CMK (cell line): ENCODE results near the gene COP1.
"Not testable (repeated sequence)": the region's sequence is repeated elsewhere in the genome, so short reads cannot be mapped to it uniquely, and the experiment has no call there.

Source experiments
- DNase-seq: peaks from one replicate; pipeline ENCODE4 v3.0.0-alpha.2; 2010; ENCODE audit warnings: low read depth

The COP1 gene

DNA sequence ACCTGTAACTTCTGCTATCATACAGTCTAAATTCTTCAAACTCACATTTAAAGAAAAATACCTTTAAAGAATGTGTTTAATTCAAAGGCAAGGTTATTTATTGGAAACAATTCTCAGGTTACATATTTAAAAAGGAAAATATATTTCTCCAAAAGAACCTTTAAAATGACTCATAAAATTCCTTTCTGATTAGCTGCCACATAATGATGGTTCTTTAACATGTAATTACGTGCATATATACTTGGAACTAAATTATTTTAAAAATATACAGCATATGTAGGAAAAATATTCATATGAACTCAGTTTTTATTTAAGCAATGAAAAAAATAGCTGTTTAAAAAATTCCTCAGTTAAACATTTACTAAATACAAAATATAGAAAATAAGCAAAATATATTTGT lies 173.6 kb downstream of the COP1 start:
- no peak for DNase-seq

DNA sequence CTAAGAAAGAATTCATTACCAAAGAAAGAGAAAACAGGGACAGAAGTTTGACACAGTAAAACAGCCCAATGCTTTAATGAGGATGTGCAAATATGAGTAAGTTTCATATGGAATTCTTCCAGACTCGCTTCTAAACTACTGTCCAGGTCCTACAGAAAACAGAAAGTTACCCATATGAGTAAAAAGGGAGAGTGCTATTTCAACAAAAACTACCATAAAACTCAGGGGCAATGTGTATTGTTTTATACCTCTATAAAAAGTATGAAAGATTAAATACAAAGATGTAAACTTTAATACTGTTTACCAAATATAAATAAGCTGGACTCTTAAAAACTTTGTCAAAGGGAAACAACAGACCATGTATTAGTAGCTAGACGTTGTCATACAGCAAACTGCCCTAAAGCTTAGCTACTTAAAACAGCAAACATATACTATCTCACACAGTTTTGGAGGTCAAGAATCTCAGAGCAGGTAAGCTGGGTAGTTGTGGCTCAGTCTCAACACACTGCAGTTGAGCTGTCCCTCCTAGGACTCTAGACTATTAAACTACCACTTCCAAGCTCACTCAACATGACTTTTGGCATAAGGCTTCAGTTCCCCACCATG lies 174.9 kb downstream of the COP1 start:
- no peak for DNase-seq

- DNase-seq: no peak
Observed at GRCh38 chr1:176029609-176030008, 177.5 kb downstream of the COP1 start.

- no peak for DNase-seq
Observed at GRCh38 chr1:176029155-176029554, 177.9 kb downstream of the COP1 start.

DNA sequence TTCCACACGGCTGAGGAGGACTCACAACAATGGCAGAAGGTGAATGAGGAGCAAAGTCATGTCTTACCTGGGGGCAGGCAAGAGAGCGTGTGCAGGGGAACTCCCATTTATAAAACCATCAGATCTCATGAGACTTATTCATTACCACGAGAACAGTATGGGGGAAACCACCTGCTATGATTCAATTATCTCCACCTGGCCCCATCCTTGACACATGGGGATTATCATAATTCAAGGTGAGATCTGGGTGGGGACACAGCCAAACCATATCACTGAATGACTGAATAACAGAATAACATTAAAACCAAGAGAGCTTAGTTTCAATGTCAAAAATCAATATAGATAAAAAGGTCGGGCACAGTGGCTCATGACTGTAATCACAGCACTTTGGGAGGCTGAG lies 179.2 kb downstream of the COP1 start:
- DNase-seq: not testable (repeated sequence)

DNA sequence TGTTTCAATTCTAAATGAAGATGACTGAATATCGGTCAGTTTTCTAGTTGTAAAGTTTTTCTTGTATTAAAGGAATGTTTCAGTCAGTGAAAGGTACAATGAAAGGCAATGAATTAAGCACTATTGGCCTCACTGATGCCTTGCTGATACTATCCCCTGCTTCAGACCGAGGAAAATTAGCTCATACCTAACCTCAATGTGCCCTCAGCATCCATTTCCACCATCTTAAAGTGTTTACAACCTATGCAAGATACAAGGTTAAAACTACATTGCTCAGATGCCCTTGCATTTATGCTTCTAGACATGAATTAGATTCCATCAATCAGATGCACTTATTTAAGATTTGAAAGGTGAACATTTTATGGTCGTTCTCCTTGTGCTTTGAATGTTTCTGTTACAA lies 184.5 kb downstream of the COP1 start:
- DNase-seq: no peak

- no peak for DNase-seq
Observed at GRCh38 chr1:176017722-176018121, 189.4 kb downstream of the COP1 start.

DNA sequence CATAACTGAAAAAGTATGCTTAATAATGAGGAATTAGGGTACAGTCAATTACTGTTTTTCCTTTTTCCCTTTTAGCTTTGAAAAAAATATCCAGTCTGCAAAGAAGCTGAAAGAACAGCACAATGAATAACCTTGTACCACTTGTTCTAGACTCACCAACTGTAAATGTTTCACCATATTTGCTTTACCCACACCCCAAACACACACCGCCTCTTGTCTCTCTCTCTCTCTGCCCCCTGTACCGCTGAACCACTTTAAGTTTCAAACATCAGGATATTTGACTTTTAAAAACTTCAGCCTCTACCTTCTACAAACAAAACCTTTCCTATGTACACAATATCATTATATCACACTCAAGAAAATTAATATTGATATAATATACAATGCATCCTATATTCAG lies 197.1 kb downstream of the COP1 start:
- DNase-seq: no peak

DNA sequence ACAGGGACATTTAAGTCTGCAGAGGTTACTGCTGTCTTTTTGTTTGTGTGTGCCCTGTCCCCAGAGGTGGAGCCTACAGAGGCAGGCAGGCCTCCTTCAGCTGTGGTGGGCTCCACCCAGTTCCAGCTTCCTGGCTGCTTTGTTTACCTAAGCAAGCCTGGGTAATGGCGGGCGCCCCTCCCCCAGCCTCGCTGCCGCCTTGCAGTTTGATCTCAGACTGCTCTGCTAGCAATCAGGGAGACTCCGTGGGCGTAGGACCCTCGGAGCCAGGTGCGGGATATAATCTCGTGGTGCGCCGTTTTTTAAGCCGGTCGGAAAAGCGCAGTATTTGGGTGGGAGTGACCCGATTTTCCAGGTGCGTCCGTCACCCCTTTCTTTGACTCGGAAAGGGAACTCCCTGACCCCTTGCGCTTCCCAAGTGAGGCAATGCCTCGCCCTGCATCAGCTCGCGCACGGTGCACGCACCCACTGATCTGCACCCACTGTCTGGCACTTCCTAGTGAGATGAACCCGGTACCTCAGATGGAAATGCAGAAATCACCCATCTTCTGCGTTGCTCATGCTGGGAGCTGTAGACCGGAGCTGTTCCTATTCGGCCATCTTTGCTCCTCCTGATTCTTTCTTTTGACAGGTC lies 199.2 kb downstream of the COP1 start:
- not testable (repeated sequence) for DNase-seq

GRCh38 chr1:175994660-175995059 lies 212.4 kb downstream of the COP1 start:
- DNase-seq: not testable (repeated sequence)

DNA sequence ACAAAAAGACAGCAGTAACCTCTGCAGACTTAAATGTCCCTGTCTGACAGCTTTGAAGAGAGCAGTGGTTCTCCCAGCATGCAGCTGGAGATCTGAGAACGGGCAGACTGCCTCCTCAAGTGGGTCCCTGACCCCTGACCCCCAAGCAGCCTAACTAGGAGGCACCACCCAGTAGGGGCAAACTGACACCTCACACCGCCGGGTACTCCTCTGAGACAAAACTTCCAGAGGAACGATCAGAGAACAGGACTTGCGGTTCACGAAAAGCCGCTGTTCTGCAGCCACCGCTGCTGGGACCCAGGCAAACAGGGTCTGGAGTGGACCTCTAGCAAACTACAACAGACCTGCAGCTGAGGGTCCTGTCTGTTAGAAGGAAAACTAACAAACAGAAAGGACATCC lies 214.3 kb downstream of the COP1 start:
- not testable (repeated sequence) for DNase-seq

GRCh38 chr1:175992202-175992601 lies 214.9 kb downstream of the COP1 start:
- DNase-seq: not testable (repeated sequence)

GRCh38 chr1:175984813-175985212 lies 222.3 kb downstream of the COP1 start:
- DNase-seq: no peak

DNA sequence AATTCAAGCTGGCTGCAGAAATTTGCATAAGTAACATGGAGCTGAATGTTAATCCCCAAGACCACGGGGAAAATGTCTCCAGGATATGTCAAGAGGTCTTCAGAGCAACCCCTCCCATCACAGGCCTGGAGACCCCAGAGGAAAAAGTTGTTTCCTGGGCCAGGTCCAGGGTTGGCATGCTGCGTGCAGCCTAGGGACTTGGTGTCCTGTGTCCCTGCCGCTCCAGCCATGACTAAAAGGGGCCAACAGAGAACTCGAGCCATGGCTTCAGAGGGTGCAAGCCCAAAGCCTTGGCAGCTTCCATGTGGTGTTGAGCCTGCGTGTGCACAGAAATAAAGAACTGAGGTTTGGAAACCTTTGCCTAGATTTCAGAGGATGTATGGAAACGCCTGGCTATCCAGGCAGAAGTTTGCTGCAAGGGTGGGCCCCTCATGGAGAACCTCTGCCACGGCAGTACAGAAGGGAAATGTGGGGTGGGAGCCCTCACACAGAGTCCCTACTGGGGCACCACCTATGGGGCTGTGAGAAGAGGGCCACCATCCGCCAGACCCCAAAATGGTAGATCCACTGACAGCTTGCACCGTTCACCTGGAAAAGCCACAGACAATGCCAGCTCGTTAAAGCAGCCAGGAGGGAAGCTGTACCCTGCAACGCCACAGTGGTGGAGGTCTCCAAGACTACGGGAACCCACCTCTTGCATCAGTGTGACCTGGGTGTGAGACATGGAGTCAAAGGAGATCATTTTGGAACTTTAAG lies 222.9 kb downstream of the COP1 start:
- no peak for DNase-seq

DNA sequence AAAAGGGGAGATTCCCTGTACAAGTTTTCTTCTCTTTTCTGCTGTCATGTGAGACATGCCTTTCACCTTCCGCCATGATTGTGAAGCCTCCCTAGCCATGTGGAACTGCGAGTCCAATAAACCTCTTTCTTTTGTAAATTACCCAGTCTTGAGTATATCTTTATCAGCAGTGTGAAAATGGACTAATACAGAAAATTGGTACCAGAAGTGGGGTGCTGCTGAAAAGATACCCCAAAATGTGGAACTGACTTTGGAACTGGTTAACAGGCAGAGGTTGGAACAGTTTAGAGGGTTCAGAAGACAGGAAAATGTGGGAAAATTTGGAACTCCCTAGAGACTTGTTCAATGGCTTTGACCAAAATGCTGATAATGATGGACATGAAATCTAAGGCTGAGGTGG lies 223.7 kb downstream of the COP1 start:
- not testable (repeated sequence) for DNase-seq

DNA sequence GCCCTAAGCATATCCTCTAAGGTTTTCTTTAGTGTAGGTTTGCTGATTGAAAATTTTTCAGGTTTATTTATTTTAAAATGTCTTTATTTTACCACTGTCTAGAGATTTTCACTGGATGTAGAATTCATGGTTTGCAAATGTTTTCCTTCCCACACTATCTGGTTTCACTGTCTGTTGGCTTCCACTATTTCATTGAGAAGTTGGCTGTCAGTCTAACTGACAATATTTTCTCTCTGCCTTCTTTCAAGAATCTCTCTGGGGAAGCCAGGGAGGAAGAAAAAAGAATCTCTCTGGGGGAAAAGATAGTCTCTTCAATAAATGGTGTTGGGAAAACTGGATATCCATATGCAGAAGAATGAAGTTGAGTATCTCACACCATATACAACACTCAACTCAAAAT lies 226.0 kb downstream of the COP1 start:
- DNase-seq: no peak

GRCh38 chr1:175978926-175979325 lies 228.2 kb downstream of the COP1 start:
- no peak for DNase-seq

GRCh38 chr1:175978476-175978875 lies 228.6 kb downstream of the COP1 start:
- DNase-seq: no peak

DNA sequence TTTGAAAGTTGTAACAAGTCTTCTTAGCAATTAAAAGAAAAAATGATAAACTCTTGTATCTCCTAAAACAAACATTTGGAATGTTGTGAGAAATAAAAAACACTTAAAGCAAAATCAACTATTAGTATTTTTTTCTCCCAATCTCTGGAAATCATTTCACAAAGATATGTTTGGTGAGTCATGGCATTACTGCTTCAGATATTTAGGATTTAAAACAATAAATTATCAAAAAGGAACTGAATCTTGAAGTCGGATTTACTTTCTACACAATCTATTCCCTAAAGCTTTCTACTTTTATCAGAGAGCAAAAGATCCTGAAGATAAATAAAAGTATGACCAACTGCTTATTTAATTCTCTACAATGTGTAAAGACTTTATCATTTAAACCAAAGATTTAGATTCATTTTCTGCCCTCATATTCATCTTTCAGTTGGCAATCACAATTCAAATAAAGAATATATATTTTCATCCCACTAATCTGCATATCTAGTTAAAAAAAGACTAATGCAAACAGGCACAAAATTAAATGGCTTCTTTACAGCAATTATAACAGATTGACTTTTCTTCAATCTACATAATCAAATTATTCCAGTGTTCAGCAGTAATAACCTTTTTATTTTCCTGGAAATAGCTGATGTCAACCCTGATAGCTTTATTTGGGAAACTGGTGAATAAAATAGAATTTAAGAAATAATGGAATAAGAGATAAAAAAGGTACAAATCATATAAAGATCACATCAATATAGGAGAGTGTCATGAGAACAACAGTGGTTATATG lies 230.0 kb downstream of the COP1 start:
- no peak for DNase-seq

- no peak for DNase-seq
Observed at GRCh38 chr1:175969231-175969630, 237.9 kb downstream of the COP1 start.

GRCh38 chr1:175968486-175969172 lies 238.5 kb downstream of the COP1 start:
- DNase-seq: no peak

DNA sequence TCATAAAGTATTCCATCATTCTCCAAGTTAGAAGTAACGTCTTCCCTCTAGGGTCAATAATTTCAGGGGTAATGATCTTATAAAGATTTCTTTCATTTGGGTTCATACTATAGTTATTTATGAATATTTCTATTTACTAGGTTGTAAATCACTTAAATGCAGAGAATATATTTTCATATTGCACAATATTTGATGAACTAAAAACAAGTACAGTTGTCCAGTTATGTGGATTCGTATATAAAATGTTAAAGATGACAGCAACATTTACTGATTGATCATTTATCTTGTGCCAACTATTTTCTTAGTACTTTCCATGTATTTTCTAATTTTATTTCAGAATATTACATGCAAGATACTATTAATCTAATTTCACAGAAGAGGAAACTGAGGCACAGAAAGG lies 243.3 kb downstream of the COP1 start:
- no peak for DNase-seq
